H1 (cell line): ENCODE results near the gene SYNPR. TPM values are rescaled to one million over a fixed set of nuclear protein-coding genes. Genes with fewer than 3 reads are reported as not detected.

ENCODE experiments used
- CTCF ChIA-PET: fragments of 300-600 bp; sonication (Branson Sonifier 250); formaldehyde crosslinking; loops from one replicate; lab custom pipeline; 2021; ENCODE audit not compliant: partially characterized antibody; lab: Charles Lee
- POLR2A ChIA-PET: fragments of 300-600 bp; sonication (Branson Sonifier 250); formaldehyde crosslinking; loops from one replicate; lab custom pipeline; 2021; ENCODE audit warnings: inconsistent platforms; ENCODE audit not compliant: partially characterized antibody; lab: Charles Lee
- DNase-seq, 2 experiments: peaks; one replicate each; pipeline versions ENCODE4 v3.0.0 to v3.0.0-alpha.2; 2010 to 2022; ENCODE audit warnings: low spot score in 2 of 2, low read depth in 1 of 2, mixed read lengths in 1 of 2
- FAIRE-seq: peaks from 2 replicates; lab custom pipeline; 2011; peaks lifted over from hg19 to GRCh38; lab: Jason Lieb, UNC
- H2AFZ ChIP-seq: 2 replicates; pipeline ENCODE4 v1.8.1; 2012; ENCODE audit warnings: low read length, inconsistent platforms
- H2AK5ac ChIP-seq: 2 replicates; pipeline ENCODE4 v1.6.1; 2013; ENCODE audit warnings: low read depth, low read length
- H2BK120ac ChIP-seq: replicated peaks from 2 replicates; pipeline ENCODE3; 2013; ENCODE audit warnings: low read depth, low read length, inconsistent platforms
- H2BK12ac ChIP-seq: 2 replicates; pipeline ENCODE4 v1.6.1; 2013; ENCODE audit warnings: low read depth, low read length
- H2BK15ac ChIP-seq: 2 replicates; pipeline ENCODE4 v1.6.1; 2013; ENCODE audit warnings: low read length
- H2BK20ac ChIP-seq: 2 replicates; pipeline ENCODE4 v1.6.1; 2013; ENCODE audit warnings: low read length
- H2BK5ac ChIP-seq: 2 replicates; pipeline ENCODE4 v1.6.1; 2013; ENCODE audit warnings: low read depth, low read length
- H3K14ac ChIP-seq: 2 replicates; pipeline ENCODE4 v1.6.1; 2013; ENCODE audit warnings: inconsistent platforms; ENCODE audit not compliant: insufficient read length
- H3K18ac ChIP-seq: 2 replicates; pipeline ENCODE4 v1.6.1; 2013; ENCODE audit warnings: low read length; ENCODE audit errors: extremely low read depth
- H3K23ac ChIP-seq: 2 replicates; pipeline ENCODE4 v1.6.1; 2013; ENCODE audit warnings: inconsistent platforms; ENCODE audit not compliant: insufficient read length
- H3K23me2 ChIP-seq: 2 replicates; pipeline ENCODE4 v1.6.1; 2013; ENCODE audit warnings: low read depth, low read length
- H3K27ac ChIP-seq: 2 replicates; pipeline ENCODE4 v1.6.1; 2011; ENCODE audit warnings: low read depth, low read length, inconsistent platforms
- H3K27me3 ChIP-seq, 4 experiments: replicated peaks in 1 of 4; 1 replicate in 1 of 4; 2 replicates in 3 of 4; pipeline versions ENCODE4 v1.6.1 to v1.8.1; 2011 to 2013; ENCODE audit warnings: low read length in 3 of 4, mild to moderate bottlenecking in 3 of 4, inconsistent platforms in 2 of 4, mixed read lengths in 2 of 4, moderate library complexity in 1 of 4; ENCODE audit not compliant: control insufficient read depth in 3 of 4, insufficient read depth in 3 of 4; ENCODE audit errors: extremely low read depth in 1 of 4
- H3K36me3 ChIP-seq, 4 experiments: 2 replicates each; pipeline versions ENCODE4 v1.6.1 to v1.8.1; 2011 to 2013; ENCODE audit warnings: mild to moderate bottlenecking in 4 of 4, low read length in 3 of 4, moderate library complexity in 2 of 4, control low read depth in 1 of 4, inconsistent platforms in 1 of 4; ENCODE audit not compliant: insufficient read depth in 4 of 4, control insufficient read depth in 2 of 4
- H3K4ac ChIP-seq: replicated peaks from 2 replicates; pipeline ENCODE3; 2013; ENCODE audit warnings: low read length, low read depth, mixed read lengths, inconsistent platforms; ENCODE audit not compliant: insufficient read length
- H3K4me1 ChIP-seq, 4 experiments: replicated peaks in 1 of 4; 1 replicate in 1 of 4; 2 replicates in 3 of 4; pipeline versions ENCODE4 v1.6.1 to v1.8.1; 2011 to 2013; ENCODE audit warnings: low read length in 3 of 4, inconsistent platforms in 2 of 4, mixed read lengths in 1 of 4; ENCODE audit not compliant: insufficient read depth in 4 of 4, control insufficient read depth in 3 of 4
- H3K4me2 ChIP-seq, 2 experiments: 2 replicates each; pipeline versions ENCODE4 v1.6.1 to v1.8.1; 2011 to 2013; ENCODE audit warnings: low read depth in 2 of 2, low read length in 2 of 2, control low read depth in 1 of 2, inconsistent platforms in 1 of 2, mild to moderate bottlenecking in 1 of 2; ENCODE audit not compliant: insufficient read depth in 1 of 2
- H3K4me3 ChIP-seq, 4 experiments: fragments of 200-600, 300-600 bp in 1 of 4; sonication (generic), shearing (Covaris generic), sonication (Bioruptor Twin) in 1 of 4; 2 replicates each; pipeline versions ENCODE4 v1.5.1 to v1.8.1; 2011 to 2016; ENCODE audit warnings: low read length in 4 of 4, low read depth in 3 of 4, control low read depth in 2 of 4, inconsistent platforms in 2 of 4, mild to moderate bottlenecking in 2 of 4, mixed read lengths in 1 of 4, moderate library complexity in 1 of 4; ENCODE audit not compliant: insufficient read depth in 2 of 4; ENCODE audit errors: extremely low read depth in 1 of 4
- H3K56ac ChIP-seq: replicated peaks from 2 replicates; pipeline ENCODE3; 2013; ENCODE audit warnings: low read depth, mild to moderate bottlenecking, mixed read lengths, low read length, inconsistent platforms; ENCODE audit not compliant: insufficient read length
- H3K79me1 ChIP-seq: 2 replicates; pipeline ENCODE4 v1.6.1; 2013; ENCODE audit warnings: low read depth, low read length, control low read depth
- H3K79me2 ChIP-seq, 2 experiments: 2 replicates each; pipeline versions ENCODE4 v1.6.1 to v1.8.1; 2012 to 2013; ENCODE audit warnings: low read length in 2 of 2, mild to moderate bottlenecking in 2 of 2, inconsistent platforms in 1 of 2; ENCODE audit not compliant: insufficient read depth in 2 of 2, control insufficient read depth in 1 of 2
- H3K9ac ChIP-seq, 4 experiments: replicated peaks in 1 of 4; 1 replicate in 1 of 4; 2 replicates in 3 of 4; pipeline versions ENCODE4 v1.6.1 to v1.8.1; 2011 to 2013; ENCODE audit warnings: low read depth in 3 of 4, low read length in 3 of 4, control low read depth in 2 of 4, mild to moderate bottlenecking in 2 of 4, moderate library complexity in 2 of 4, inconsistent platforms in 1 of 4; ENCODE audit errors: extremely low read depth in 1 of 4
- H3K9me3 ChIP-seq, 2 experiments: 2 replicates each; pipeline versions ENCODE4 v1.6.1 to v1.8.1; 2012 to 2013; ENCODE audit warnings: mild to moderate bottlenecking in 2 of 2, moderate library complexity in 2 of 2, control low read depth in 1 of 2, inconsistent platforms in 1 of 2, low read depth in 1 of 2, low read length in 1 of 2, mixed read lengths in 1 of 2; ENCODE audit not compliant: insufficient read depth in 2 of 2
- H4K20me1 ChIP-seq, 2 experiments: replicated peaks in 1 of 2; 2 replicates each; pipeline versions ENCODE3 to v1.8.1; 2011 to 2013; ENCODE audit warnings: inconsistent platforms in 2 of 2, low read length in 2 of 2, mild to moderate bottlenecking in 1 of 2; ENCODE audit not compliant: insufficient read depth in 2 of 2, control insufficient read depth in 1 of 2
- H4K5ac ChIP-seq: 2 replicates; pipeline ENCODE4 v1.6.1; 2013; ENCODE audit warnings: low read length, low read depth, mixed read lengths, inconsistent platforms; ENCODE audit not compliant: insufficient read length
- H4K8ac ChIP-seq: 2 replicates; pipeline ENCODE4 v1.8.0; 2013; ENCODE audit warnings: mild to moderate bottlenecking, moderate library complexity, low read length, inconsistent platforms; ENCODE audit not compliant: insufficient read depth; ENCODE audit errors: extremely low read depth
- H4K91ac ChIP-seq: replicated peaks from 2 replicates; pipeline ENCODE3; 2013; ENCODE audit warnings: low read length, mixed read lengths, inconsistent platforms; ENCODE audit not compliant: insufficient read length
- ASH2L ChIP-seq: fragments of 200-600, 300-600 bp; sonication (generic); IDR thresholded peaks from one replicate; pipeline ENCODE4 v1.7.1; 2017; ENCODE audit warnings: low read length
- BRCA1 ChIP-seq: IDR thresholded peaks from 2 replicates; pipeline ENCODE4 v1.6.1; 2012; ENCODE audit warnings: low read depth, low read length, improper control_type of control experiment
- E2F6 ChIP-seq: IDR thresholded peaks from 2 replicates; pipeline ENCODE4 v1.6.1; 2012; ENCODE audit warnings: inconsistent platforms
- FOSL1 ChIP-seq: IDR thresholded peaks from 2 replicates; pipeline ENCODE4 v1.6.1; 2011; ENCODE audit warnings: mild to moderate bottlenecking, low read depth, low read length, moderate library complexity; ENCODE audit not compliant: insufficient read depth
- HDAC2 ChIP-seq, 2 experiments: fragments of 300-600 bp in 1 of 2; sonication (generic) in 1 of 2; IDR thresholded peaks; 2 replicates each; pipeline ENCODE4 v1.6.1; 2011 to 2012; ENCODE audit warnings: low read depth in 2 of 2, low read length in 2 of 2, mild to moderate bottlenecking in 2 of 2, moderate library complexity in 2 of 2, borderline replicate concordance in 1 of 2, inconsistent platforms in 1 of 2
- KDM1A ChIP-seq: fragments of 200-600, 300-600 bp; sonication (generic); IDR thresholded peaks from 2 replicates; pipeline ENCODE4 v1.7.1; 2016; ENCODE audit warnings: mild to moderate bottlenecking, low read length, borderline replicate concordance
- MAX ChIP-seq: IDR thresholded peaks from 2 replicates; pipeline ENCODE4 v1.6.1; 2012; ENCODE audit warnings: inconsistent platforms
- NANOG ChIP-seq: IDR thresholded peaks from 2 replicates; pipeline ENCODE4 v1.6.1; 2011; ENCODE audit warnings: low read length, low read depth, mild to moderate bottlenecking, inconsistent platforms; ENCODE audit not compliant: insufficient read depth, poor library complexity, severe bottlenecking
- YY1 ChIP-seq: IDR thresholded peaks from 2 replicates; pipeline ENCODE4 v1.6.1; 2011; ENCODE audit warnings: low read depth, mild to moderate bottlenecking, low read length
- WGBS, 2 experiments: shearing (Covaris generic) in 1 of 2; methylation state at CpG; one replicate each; pipeline versions ENCODE4 v1.1.6 to v1.1.7; 2013 to 2015; ENCODE audit warnings: low lambda C conversion rate in 2 of 2, mixed read lengths in 2 of 2, inconsistent platforms in 1 of 2, low coverage in 1 of 2, missing lambda C conversion rate in 1 of 2; ENCODE audit not compliant: insufficient replicate concordance in 2 of 2, insufficient coverage in 1 of 2, insufficient read length in 1 of 2; ENCODE audit errors: extremely low coverage in 1 of 2, missing lambda C conversion rate in 1 of 2; 5-methylcytosine and 5-hydroxymethylcytosine counted together
- polyA plus RNA-seq, 7 experiments: library from polyadenylated mRNA; depleted of rRNA in 3 of 7; stranded (reverse) in 5 of 7; unstranded in 2 of 7; fragments of >200 nt in 5 of 7; fragments of 200-250 nt in 2 of 7; gene quantifications; 1 replicate in 5 of 7; 2 replicates in 1 of 7; 4 replicates in 1 of 7; pipeline versions ENCODE4 v1.2.1 to v1.2.3, GENCODE V29; 2011 to 2013; ENCODE audit warnings: missing spikeins in 2 of 7, mixed read lengths in 2 of 7
- total RNA-seq: library from RNA; stranded (reverse); fragmentation: NEBNext Ultra II Directional; extraction: Animal tissue kit (Norgen Biotek cat#: 25700); gene quantifications from 2 replicates; pipeline ENCODE4 v1.2.1, GENCODE V29; 2021
- TF ChIP-seq, protein P1 (sequence below), 3 experiments: IDR thresholded peaks; 1 replicate in 2 of 3; 2 replicates in 1 of 3; pipeline versions ENCODE4 v1.5.1 to v1.6.1; 2011; ENCODE audit warnings: low read length in 3 of 3, mild to moderate bottlenecking in 3 of 3, inconsistent platforms in 2 of 3, low read depth in 1 of 3, moderate library complexity in 1 of 3; ENCODE audit not compliant: insufficient read depth in 1 of 3; ENCODE audit errors: control extremely low read depth in 1 of 3

Gene SYNPR
- total and polyA plus RNA-seq, 2 of the 8 experiments (the other 6 are each of a cell fraction or from before 2014, with no cell fraction given) = 0.39 to 0.99 TPM

GRCh38 chr3:63370094-63370493 is 92.0 kb downstream of the SYNPR start:
- Histone ChIP-seq H3K4me2 (no peak overlapping the region), H3K14ac (no peak overlapping the region), H3K23ac (no peak overlapping the region), H2BK15ac (no peak overlapping the region), H3K9me3 (no peaks in the 10 kb centered on the region), H3K27me3 (no peaks in the 10 kb centered on the region), H3K23me2 (no peaks in the 10 kb centered on the region), H3K18ac (no peak overlapping the region), H3K4me3 (no peak overlapping the region), H2BK12ac (no peak overlapping the region), H2AK5ac (no peak overlapping the region), H3K9ac (no peak overlapping the region), H3K4ac (no peak overlapping the region), H2BK20ac (no peak overlapping the region), H3K4me1 (no peaks in the 10 kb centered on the region), H2BK5ac (no peak overlapping the region), H2BK120ac (no peak overlapping the region), H3K79me2 (no peaks in the 10 kb centered on the region), H3K27ac (no peak overlapping the region), H4K8ac (no peak overlapping the region), H4K91ac (no peak overlapping the region), H3K56ac (no peak overlapping the region), H2AFZ (no peak overlapping the region), H3K36me3 (no peaks in the 10 kb centered on the region), H4K20me1 (no peaks in the 10 kb centered on the region), H3K79me1 (no peaks in the 10 kb centered on the region), H4K5ac (no peak overlapping the region)
- 95% methylated on average over 1 of the region's 1 CpG; no CpG with 5 or more reads in 1 of the 2 experiments for WGBS, 2 experiments
- FAIRE-seq (no peak), DNase-seq (no peak)
- CTCF ChIA-PET = interaction anchor here (2.2 to 7.9 kb wide), 3 partner anchors 16 to 448 kb away, joined by 8 to 96 read pairs (median 13); partner anchors contain the start of gene C3orf49
- POLR2A ChIA-PET = no interaction called here
- TF ChIP-seq MAX = no peak
- no peak for TF ChIP-seq HDAC2 (IDR thresholded peaks at IDR 0.05; ENCODE audit: borderline replicate concordance in 1 of 2, low read depth in 2 of 2, low read length in 2 of 2)
- no peak for TF ChIP-seq E2F6
- TF ChIP-seq BRCA1 = no peak
- TF ChIP-seq FOSL1 = no peak
- no peak for TF ChIP-seq ASH2L
- TF ChIP-seq, protein P1, sequence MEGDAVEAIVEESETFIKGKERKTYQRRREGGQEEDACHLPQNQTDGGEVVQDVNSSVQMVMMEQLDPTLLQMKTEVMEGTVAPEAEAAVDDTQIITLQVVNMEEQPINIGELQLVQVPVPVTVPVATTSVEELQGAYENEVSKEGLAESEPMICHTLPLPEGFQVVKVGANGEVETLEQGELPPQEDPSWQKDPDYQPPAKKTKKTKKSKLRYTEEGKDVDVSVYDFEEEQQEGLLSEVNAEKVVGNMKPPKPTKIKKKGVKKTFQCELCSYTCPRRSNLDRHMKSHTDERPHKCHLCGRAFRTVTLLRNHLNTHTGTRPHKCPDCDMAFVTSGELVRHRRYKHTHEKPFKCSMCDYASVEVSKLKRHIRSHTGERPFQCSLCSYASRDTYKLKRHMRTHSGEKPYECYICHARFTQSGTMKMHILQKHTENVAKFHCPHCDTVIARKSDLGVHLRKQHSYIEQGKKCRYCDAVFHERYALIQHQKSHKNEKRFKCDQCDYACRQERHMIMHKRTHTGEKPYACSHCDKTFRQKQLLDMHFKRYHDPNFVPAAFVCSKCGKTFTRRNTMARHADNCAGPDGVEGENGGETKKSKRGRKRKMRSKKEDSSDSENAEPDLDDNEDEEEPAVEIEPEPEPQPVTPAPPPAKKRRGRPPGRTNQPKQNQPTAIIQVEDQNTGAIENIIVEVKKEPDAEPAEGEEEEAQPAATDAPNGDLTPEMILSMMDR (IDR thresholded peaks at IDR 0.05; ENCODE audit: control extremely low read depth in 1 of 3, insufficient read depth in 1 of 3, low read depth in 1 of 3, low read length in 3 of 3) = no peak
- TF ChIP-seq YY1 = no peak
- TF ChIP-seq NANOG = no peak
- no peak for TF ChIP-seq KDM1A
